ENCODE results near the gene MGAT5.
A peak's percentile ranks its signal among the peaks of the same experiment; 100 is the strongest.

MGAT5 gene

DNA sequence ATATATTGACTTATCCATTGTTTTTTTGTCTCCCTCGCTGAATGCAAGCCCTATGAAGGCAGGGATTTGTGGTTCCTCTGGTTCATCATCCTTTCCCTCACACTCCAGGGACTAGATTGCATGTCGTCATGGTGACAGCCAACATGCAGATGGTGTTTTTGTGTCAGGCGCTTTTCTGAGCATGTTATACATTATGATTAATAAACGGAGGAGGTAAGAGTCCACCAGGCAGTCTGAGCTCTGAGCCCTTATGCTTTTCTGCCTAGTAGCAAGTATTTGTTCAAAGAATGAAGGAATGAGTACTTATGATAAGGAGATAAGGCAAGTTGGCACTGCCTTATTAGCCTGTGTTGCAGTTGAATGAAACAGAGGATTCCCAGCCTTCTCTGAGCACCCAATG lies 181.6 kb downstream of the MGAT5 start:
- peaks cover 33% of the 10 kb centered on the region in 2 experiments for H3K4me1 ChIP-seq (ENCODE audit: control insufficient read depth in 1 of 2, insufficient read depth in 1 of 2, low read depth in 1 of 2, low read length in 1 of 2)
- H3K27me3 ChIP-seq, result no peaks in the 10 kb centered on the region
- no peak overlapping the region for H3K4me3 ChIP-seq (ENCODE audit: low read depth in 1 of 2, low read length in 1 of 2)
- H3K27ac ChIP-seq, result no peak overlapping the region
- H3K9me3 ChIP-seq, result no peaks in the 10 kb centered on the region
- no peak for TF ChIP-seq CTCF (IDR thresholded peaks at IDR 0.05)
- H3K36me3 ChIP-seq, result peaks cover 44% of the 10 kb centered on the region

GRCh38 chr2:134435936-134436335 lies 182.1 kb downstream of the MGAT5 start:
- no peak overlapping the region for H3K4me3 ChIP-seq (ENCODE audit: low read depth in 1 of 2, low read length in 1 of 2)
- peaks cover 29% of the 10 kb centered on the region in 2 experiments for H3K4me1 ChIP-seq (ENCODE audit: control insufficient read depth in 1 of 2, insufficient read depth in 1 of 2, low read depth in 1 of 2, low read length in 1 of 2)
- TF ChIP-seq CTCF (IDR thresholded peaks at IDR 0.05), result no peak
- H3K36me3 ChIP-seq, result peaks cover 48% of the 10 kb centered on the region
- H3K27ac ChIP-seq, result no peak overlapping the region
- H3K27me3 ChIP-seq, result no peaks in the 10 kb centered on the region
- no peaks in the 10 kb centered on the region for H3K9me3 ChIP-seq

- Histone ChIP-seq H3K27me3 (no peaks in the 10 kb centered on the region), H3K4me1 (ENCODE audit: control insufficient read depth in 1 of 2, insufficient read depth in 1 of 2, low read depth in 1 of 2, low read length in 1 of 2) (peaks cover 21% of the 10 kb centered on the region in 2 experiments), H3K27ac (no peak overlapping the region), H3K4me3 (ENCODE audit: low read depth in 1 of 2, low read length in 1 of 2) (no peak overlapping the region), H3K9me3 (no peaks in the 10 kb centered on the region), H3K36me3 (peaks cover 56% of the 10 kb centered on the region)
- TF ChIP-seq CTCF (IDR thresholded peaks at IDR 0.05), result no peak
Measured at GRCh38 chr2:134436706-134437105, 182.8 kb downstream of the MGAT5 start.

- Histone ChIP-seq H3K4me1 (ENCODE audit: control insufficient read depth in 1 of 2, insufficient read depth in 1 of 2, low read depth in 1 of 2, low read length in 1 of 2) (peaks cover 4 to 5% of the 10 kb centered on the region in 2 experiments), H3K9me3 (no peaks in the 10 kb centered on the region), H3K4me3 (ENCODE audit: low read depth in 1 of 2, low read length in 1 of 2) (no peak overlapping the region), H3K27me3 (no peaks in the 10 kb centered on the region), H3K36me3 (peaks cover 71% of the 10 kb centered on the region), H3K27ac (peak overlapping the region; percentile 5)
- TF ChIP-seq CTCF (IDR thresholded peaks at IDR 0.05), result no peak
Measured at GRCh38 chr2:134438371-134438770, 184.5 kb downstream of the MGAT5 start.

DNA sequence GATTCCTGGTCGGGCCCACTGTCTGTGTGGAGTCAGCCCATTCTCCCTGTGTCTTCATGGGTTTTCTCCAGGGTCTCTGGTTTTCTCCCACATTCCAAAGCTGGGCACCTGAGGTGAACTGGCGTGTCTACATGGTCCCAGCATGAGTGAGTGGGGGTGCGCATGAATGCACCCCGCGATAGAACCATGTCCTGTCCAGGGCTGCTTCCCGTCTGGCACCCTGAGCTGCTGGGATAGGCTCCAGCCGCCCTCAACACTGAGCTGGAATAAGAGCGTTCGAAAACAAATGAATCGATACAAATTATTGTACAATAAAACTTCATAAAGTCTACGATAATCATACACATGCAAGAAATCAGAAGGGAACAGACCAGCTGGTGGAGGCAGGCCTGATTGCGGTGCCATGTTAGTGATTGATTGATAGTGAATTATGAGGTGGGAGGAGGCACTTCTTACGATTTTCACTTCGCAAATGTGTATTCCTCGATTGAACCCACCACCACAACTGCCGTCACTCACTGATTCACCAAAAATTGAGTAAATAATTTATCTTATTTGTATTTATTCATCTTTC lies 186.6 kb downstream of the MGAT5 start:
- H3K27me3 ChIP-seq, result no peaks in the 10 kb centered on the region
- no peaks in the 10 kb centered on the region for H3K9me3 ChIP-seq
- H3K36me3 ChIP-seq, result peaks cover 79% of the 10 kb centered on the region
- no peak overlapping the region for H3K4me3 ChIP-seq (ENCODE audit: low read depth in 1 of 2, low read length in 1 of 2)
- peaks cover 0 to 3% of the 10 kb centered on the region in 2 experiments for H3K4me1 ChIP-seq (ENCODE audit: control insufficient read depth in 1 of 2, insufficient read depth in 1 of 2, low read depth in 1 of 2, low read length in 1 of 2)
- no peak overlapping the region for H3K27ac ChIP-seq
- TF ChIP-seq CTCF (IDR thresholded peaks at IDR 0.05), result no peak
